ENCODE measurements around the gene PANK3. TPM values are rescaled to one million over a fixed set of nuclear protein-coding genes. Genes with fewer than 3 reads are reported as not detected.

PANK3 gene
- total RNA-seq, 3 donors from 2014 or later (not counting 1 experiment from before 2014, with no cell fraction given), result 39.7 to 50.0 (median 46.9) TPM

DNA sequence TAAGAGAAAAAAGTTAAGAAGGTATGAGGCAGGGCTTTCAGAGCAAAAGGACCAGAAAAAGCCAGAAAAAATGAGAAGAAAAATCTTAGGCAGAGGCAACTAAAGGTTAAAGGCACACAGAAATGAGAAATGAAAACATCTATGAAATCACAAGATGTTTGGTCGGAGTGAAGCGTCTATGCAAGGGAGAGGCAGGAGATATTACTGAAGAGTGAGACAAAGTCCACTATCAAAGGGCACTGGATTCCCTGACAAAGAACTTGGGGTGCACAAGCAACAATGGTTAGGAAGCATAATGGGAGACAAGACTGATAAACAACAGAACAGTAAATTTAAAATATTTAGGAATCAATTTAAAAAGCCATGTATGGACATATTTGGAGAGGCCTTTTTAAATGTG, 16.9 kb downstream of the PANK3 start:
- H3K27me3 Mint-ChIP-seq (ENCODE audit: low read depth in 2 of 2), result no peaks in the 10 kb centered on the region
- Histone ChIP-seq H3K4me1 (ENCODE audit: control insufficient read depth, insufficient read depth, low read length) (no peaks in the 10 kb centered on the region), H3K9me3 (ENCODE audit: control insufficient read depth, insufficient read depth, low read length) (no peaks in the 10 kb centered on the region), H3K36me3 (ENCODE audit: control insufficient read depth, insufficient read depth, low read length) (peaks cover 67% of the 10 kb centered on the region), H3K4me3 (ENCODE audit: low read length) (no peak overlapping the region), H3K27ac (ENCODE audit: low read length) (no peak overlapping the region), H3K27me3 (ENCODE audit: control insufficient read depth, insufficient read depth, low read length) (no peaks in the 10 kb centered on the region)
- H3K9me3 Mint-ChIP-seq, result no peaks in the 10 kb centered on the region
- H3K4me3 Mint-ChIP-seq, result no peak overlapping the region
- no peaks in the 10 kb centered on the region for H3K36me3 Mint-ChIP-seq
- no peak for DNase-seq
- 97% methylated on average over 2 of the region's 2 CpGs for WGBS (ENCODE audit: insufficient coverage)
- intact Hi-C loops (cut with micrococcal nuclease), result no loop called here
- TF ChIP-seq, protein P1, sequence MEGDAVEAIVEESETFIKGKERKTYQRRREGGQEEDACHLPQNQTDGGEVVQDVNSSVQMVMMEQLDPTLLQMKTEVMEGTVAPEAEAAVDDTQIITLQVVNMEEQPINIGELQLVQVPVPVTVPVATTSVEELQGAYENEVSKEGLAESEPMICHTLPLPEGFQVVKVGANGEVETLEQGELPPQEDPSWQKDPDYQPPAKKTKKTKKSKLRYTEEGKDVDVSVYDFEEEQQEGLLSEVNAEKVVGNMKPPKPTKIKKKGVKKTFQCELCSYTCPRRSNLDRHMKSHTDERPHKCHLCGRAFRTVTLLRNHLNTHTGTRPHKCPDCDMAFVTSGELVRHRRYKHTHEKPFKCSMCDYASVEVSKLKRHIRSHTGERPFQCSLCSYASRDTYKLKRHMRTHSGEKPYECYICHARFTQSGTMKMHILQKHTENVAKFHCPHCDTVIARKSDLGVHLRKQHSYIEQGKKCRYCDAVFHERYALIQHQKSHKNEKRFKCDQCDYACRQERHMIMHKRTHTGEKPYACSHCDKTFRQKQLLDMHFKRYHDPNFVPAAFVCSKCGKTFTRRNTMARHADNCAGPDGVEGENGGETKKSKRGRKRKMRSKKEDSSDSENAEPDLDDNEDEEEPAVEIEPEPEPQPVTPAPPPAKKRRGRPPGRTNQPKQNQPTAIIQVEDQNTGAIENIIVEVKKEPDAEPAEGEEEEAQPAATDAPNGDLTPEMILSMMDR (IDR thresholded peaks at IDR 0.05), result no peak
- H3K27ac Mint-ChIP-seq, result peak overlapping the region in 1 of 2 donors; percentile 0
- H3K4me1 Mint-ChIP-seq, result peaks cover 6 to 8% of the 10 kb centered on the region in 2 donors
- no peak for ATAC-seq

DNA sequence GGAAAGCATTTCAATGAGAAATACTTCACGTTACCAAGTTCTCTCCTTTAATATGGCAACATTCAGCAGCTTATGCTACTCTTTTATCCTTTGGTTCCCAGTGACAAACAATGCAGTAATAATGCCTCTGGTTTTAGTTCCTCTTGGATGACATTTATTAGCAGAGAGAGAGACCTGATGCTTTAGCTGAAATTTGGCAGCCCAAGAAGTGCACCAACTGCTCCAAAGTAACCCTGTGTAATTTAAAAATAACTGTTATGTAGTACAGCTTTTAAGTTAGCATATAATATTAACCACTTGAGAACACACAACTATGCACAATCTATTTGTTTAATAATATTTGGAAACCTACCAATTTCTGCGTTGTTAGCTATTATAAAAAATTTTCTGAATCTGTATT, 21.8 kb downstream of the PANK3 start:
- 100% methylated on average over 1 of the region's 2 CpGs for WGBS (ENCODE audit: insufficient coverage)
- ATAC-seq (no peak), DNase-seq (no peak)
- no peak overlapping the region for H3K27ac Mint-ChIP-seq
- Histone ChIP-seq H3K36me3 (ENCODE audit: control insufficient read depth, insufficient read depth, low read length) (peaks cover 61% of the 10 kb centered on the region), H3K4me1 (ENCODE audit: control insufficient read depth, insufficient read depth, low read length) (no peaks in the 10 kb centered on the region), H3K4me3 (ENCODE audit: low read length) (no peak overlapping the region), H3K27me3 (ENCODE audit: control insufficient read depth, insufficient read depth, low read length) (no peaks in the 10 kb centered on the region), H3K27ac (ENCODE audit: low read length) (no peak overlapping the region), H3K9me3 (ENCODE audit: control insufficient read depth, insufficient read depth, low read length) (no peaks in the 10 kb centered on the region)
- H3K36me3 Mint-ChIP-seq, result no peaks in the 10 kb centered on the region
- H3K27me3 Mint-ChIP-seq (ENCODE audit: low read depth in 2 of 2), result no peaks in the 10 kb centered on the region
- TF ChIP-seq, protein P1 (IDR thresholded peaks at IDR 0.05), result no peak
- intact Hi-C loops (cut with micrococcal nuclease), result no loop called here
- H3K4me3 Mint-ChIP-seq, result no peak overlapping the region
- peaks cover 14 to 20% of the 10 kb centered on the region in 2 donors for H3K4me1 Mint-ChIP-seq
- H3K9me3 Mint-ChIP-seq, result no peaks in the 10 kb centered on the region

DNA sequence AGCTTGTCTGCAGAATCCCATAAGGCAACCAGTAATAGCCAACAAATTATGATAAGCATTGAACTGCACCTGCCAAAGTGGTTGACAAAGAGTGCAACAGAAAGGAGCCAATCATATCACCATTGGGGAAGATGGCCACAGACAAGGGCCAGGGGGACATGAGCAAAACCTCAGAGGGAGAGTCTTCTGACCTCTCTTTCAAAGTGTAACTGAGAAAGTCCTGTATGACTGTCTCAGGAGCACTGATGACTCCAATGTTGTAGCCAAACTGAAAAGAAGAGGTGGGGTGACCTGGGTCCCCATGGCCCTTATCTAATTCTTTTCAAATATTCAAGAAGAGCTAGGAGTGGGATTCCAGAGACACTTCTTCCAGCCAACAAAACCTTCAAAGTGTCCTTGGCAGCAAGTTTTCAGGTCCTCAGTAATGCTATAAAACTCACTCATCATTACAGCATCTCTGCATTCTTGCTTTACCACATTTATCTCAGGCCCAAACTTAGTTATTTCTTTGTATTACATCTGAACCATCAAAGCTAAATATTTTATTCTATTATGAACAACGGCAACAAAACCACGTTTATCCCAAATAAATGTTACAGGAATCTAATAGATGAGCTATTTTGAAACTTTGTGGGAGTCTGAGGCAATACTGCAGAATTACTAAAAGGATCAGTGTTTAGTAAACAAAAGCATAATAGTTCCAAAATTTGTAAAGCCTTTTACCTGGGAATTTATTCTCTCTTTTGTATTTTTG, 25.6 kb downstream of the PANK3 start:
- H3K27me3 Mint-ChIP-seq (ENCODE audit: low read depth in 2 of 2), result no peaks in the 10 kb centered on the region
- no peaks in the 10 kb centered on the region for H3K27me3 ChIP-seq (ENCODE audit: control insufficient read depth, insufficient read depth, low read length)

More for the DNA sequence above, 25.6 kb downstream of the PANK3 start:
- WGBS (ENCODE audit: insufficient coverage), result no CpG with 5 or more reads among the region's 2 CpGs
- peaks cover 17 to 27% of the 10 kb centered on the region in 2 donors for H3K4me1 Mint-ChIP-seq
- no peak overlapping the region for H3K27ac ChIP-seq (ENCODE audit: low read length)
- H3K4me1 ChIP-seq (ENCODE audit: control insufficient read depth, insufficient read depth, low read length), result no peaks in the 10 kb centered on the region
- intact Hi-C loops (cut with micrococcal nuclease), result no loop called here
- TF ChIP-seq, protein P1 (IDR thresholded peaks at IDR 0.05), result no peak
- H3K9me3 ChIP-seq (ENCODE audit: control insufficient read depth, insufficient read depth, low read length), result no peaks in the 10 kb centered on the region
- no peak overlapping the region for H3K4me3 ChIP-seq (ENCODE audit: low read length)
- peak overlapping the region in 1 of 2 donors; percentile 41 for H3K27ac Mint-ChIP-seq
- peaks cover 51% of the 10 kb centered on the region for H3K36me3 ChIP-seq (ENCODE audit: control insufficient read depth, insufficient read depth, low read length)
- DNase-seq (no peak), ATAC-seq (no peak)
- no peaks in the 10 kb centered on the region for H3K36me3 Mint-ChIP-seq
- no peaks in the 10 kb centered on the region for H3K9me3 Mint-ChIP-seq
- no peak overlapping the region for H3K4me3 Mint-ChIP-seq

Measured in natural killer cell (primary cell).